Measurements from ENCODE around the gene RUNX2. TPM values are rescaled to one million over a fixed set of nuclear protein-coding genes. Genes with fewer than 3 reads are reported as not detected.

Gene RUNX2
- total and polyA plus RNA-seq, 9 of the 15 experiments (the other 6 are each of a cell fraction or from before 2014, with no cell fraction given) = 0.29 to 1.00 (median 0.43) TPM

GRCh38 chr6:45470131-45470738 lies 142.1 kb downstream of the RUNX2 start:
- Histone ChIP-seq H3K4me3 (no peak overlapping the region), H3K27me3 (ENCODE audit: control insufficient read depth in 2 of 2, insufficient read depth in 2 of 2, low read length in 2 of 2) (no peaks in the 10 kb centered on the region), H3K9me3 (replicated peaks; ENCODE audit: control insufficient read depth, insufficient read depth, low read depth, low read length) (no peaks in the 10 kb centered on the region), H3K9me1 (ENCODE audit: control insufficient read depth, insufficient read depth, low read length) (no peaks in the 10 kb centered on the region), H3K4me2 (ENCODE audit: insufficient read depth, low read length) (no peak overlapping the region), H3K9ac (ENCODE audit: insufficient read depth in 1 of 2, low read depth in 2 of 2, low read length in 2 of 2) (no peak overlapping the region), H3K36me3 (ENCODE audit: control insufficient read depth, insufficient read depth, low read length) (no peaks in the 10 kb centered on the region), H4K20me1 (replicated peaks; ENCODE audit: control insufficient read depth, insufficient read depth, low read length) (no peaks in the 10 kb centered on the region), H3K4me1 (replicated peaks in 1 of 2; ENCODE audit: control insufficient read depth in 2 of 2, insufficient read depth in 2 of 2, low read length in 2 of 2) (no peaks in the 10 kb centered on the region; a peak in 1 of 5 replicates), H3K79me2 (ENCODE audit: control insufficient read depth, insufficient read depth, low read length) (no peaks in the 10 kb centered on the region), H2AFZ (ENCODE audit: low read depth, low read length) (no peak overlapping the region), H3K27ac (ENCODE audit: extremely low read depth, low read depth, low read length) (no peak overlapping the region)
- FAIRE-seq (no peak), DNase-seq (ENCODE audit: extremely low read depth in 1 of 4, low spot score in 3 of 4) (no peak), ATAC-seq (no peak)
- 31% methylated on average over 4 of the region's 4 CpGs for WGBS (ENCODE audit: insufficient coverage, low coverage, missing lambda C conversion rate)
- no TSS peak for BruUV-seq (replicated peaks)
- in situ Hi-C loops (cut with MboI) (no loop called here), intact Hi-C loops (cut with micrococcal nuclease) (no loop called here)
- ChIA-PET POLR2A (interaction anchor here (0.6 to 1.1 kb wide), 5 partner anchors 11 to 814 kb away, joined by 3 to 6 read pairs (median 3); no protein-coding TSS in a partner anchor), CTCF (ENCODE audit: low intra/inter-chr PET ratio) (interaction anchor here (0.5 kb wide), 1 partner anchor 463 kb away, joined by 3 read pairs; no protein-coding TSS in a partner anchor)
- TF ChIP-seq CEBPZ (IDR thresholded peaks at IDR 0.05; ENCODE audit: borderline replicate concordance, low read depth, low read length) (no peak), ZNF165 (CRISPR knock-in tag; IDR thresholded peaks at IDR 0.05; ENCODE audit: borderline replicate concordance) (no peak), STAT5B (CRISPR knock-in tag; IDR thresholded peaks at IDR 0.05) (no peak), ZNF740 (CRISPR knock-in tag; IDR thresholded peaks at IDR 0.05) (no peak), ZNF740 (tag; IDR thresholded peaks at IDR 0.05) (no peak), TEAD4 (IDR thresholded peaks at IDR 0.05; ENCODE audit: low read length) (peak; percentile 53; the same call in 1 of the 2 replicates), TEAD4 (CRISPR knock-in tag; IDR thresholded peaks at IDR 0.05; ENCODE audit: borderline replicate concordance) (no peak), JUND (IDR thresholded peaks at IDR 0.05; ENCODE audit: borderline replicate concordance, low read depth, low read length) (peak; percentile 20; the same call in 1 of the 2 replicates), JUND (tag; IDR thresholded peaks at IDR 0.05; ENCODE audit: borderline replicate concordance, low read depth, low read length) (no peak), HOXB6 (CRISPR knock-in tag; IDR thresholded peaks at IDR 0.05; ENCODE audit: borderline replicate concordance) (no peak), SMAD3 (CRISPR knock-in tag; conservative IDR thresholded peaks at IDR 0.05) (no peak), CBFA2T3 (IDR thresholded peaks at IDR 0.05) (peak; percentile 17; the same call in 1 of the 2 replicates), ZNF644 (tag; IDR thresholded peaks at IDR 0.05; ENCODE audit: low read depth) (no peak), ZNF175 (CRISPR knock-in tag; IDR thresholded peaks at IDR 0.05; ENCODE audit: low read depth) (peak; percentile 36), PRMT5 (CRISPR knock-in tag; IDR thresholded peaks at IDR 0.05) (no peak), ZBTB17 (CRISPR knock-in tag; IDR thresholded peaks at IDR 0.05) (no peak), GABPA (tag; conservative IDR thresholded peaks at IDR 0.05; ENCODE audit: low read depth) (peak; percentile 37; the same call in 1 of the 2 replicates), RCOR1 (IDR thresholded peaks at IDR 0.05; ENCODE audit: borderline replicate concordance in 1 of 2, low read depth in 2 of 2, low read length in 2 of 2) (peak in 1 of 2 experiments; percentile 8; a peak in 1 of 4 replicates), NFE2 (IDR thresholded peaks at IDR 0.05; ENCODE audit: low read depth) (0 out of 2 replicates have a peak, but pooled peaks have one; percentile 3), MEIS2 (IDR thresholded peaks at IDR 0.05; ENCODE audit: partially characterized antibody) (peak; percentile 7)

Measured in K562 (cell line).